Loucy (cell line): ENCODE measurements around the gene SLC22A23.

Experiments
- H2AFZ ChIP-seq: fragments of 200-600 bp; sonication (generic); 2 replicates; pipeline ENCODE4 v1.6.0; 2016; ENCODE audit warnings: antibody characterized with exemption, mild to moderate bottlenecking, low read length, moderate library complexity
- H3F3A ChIP-seq: fragments of 200-600 bp; 2 replicates; pipeline ENCODE4 v1.6.0; 2016; ENCODE audit warnings: antibody characterized with exemption, low read depth, mild to moderate bottlenecking
- H3K27me3 ChIP-seq: fragments of 200-600 bp; sonication (generic); 2 replicates; pipeline ENCODE4 v1.6.1; 2014; ENCODE audit warnings: low read length, mild to moderate bottlenecking; ENCODE audit not compliant: insufficient read depth, poor library complexity, severe bottlenecking
- H3K36me3 ChIP-seq: fragments of 200-600 bp; sonication (generic); 2 replicates; pipeline ENCODE4 v1.6.1; 2016; ENCODE audit warnings: low read length; ENCODE audit not compliant: insufficient read depth
- H3K4me1 ChIP-seq: fragments of 200-600 bp; sonication (generic); 2 replicates; pipeline ENCODE4 v1.5.1; 2014; ENCODE audit warnings: low read length, mild to moderate bottlenecking; ENCODE audit not compliant: insufficient read depth, poor library complexity, severe bottlenecking
- H3K4me2 ChIP-seq: fragments of 200-600 bp; sonication (generic); 2 replicates; pipeline ENCODE4 v1.6.0; 2014; ENCODE audit warnings: antibody characterized with exemption, low read length, low read depth, mild to moderate bottlenecking; ENCODE audit not compliant: poor library complexity, severe bottlenecking
- H3K4me3 ChIP-seq: fragments of 200-600 bp; sonication (generic); 2 replicates; pipeline ENCODE4 v1.5.1; 2014; ENCODE audit warnings: low read length, mild to moderate bottlenecking, mixed read lengths; ENCODE audit not compliant: poor library complexity, severe bottlenecking
- H3K79me2 ChIP-seq: fragments of 200-600 bp; sonication (generic); 2 replicates; pipeline ENCODE4 v1.6.1; 2014; ENCODE audit warnings: low read length; ENCODE audit not compliant: insufficient read depth
- H3K9ac ChIP-seq: fragments of 200-600 bp; sonication (generic); 2 replicates; pipeline ENCODE4 v1.6.0; 2014; ENCODE audit warnings: mild to moderate bottlenecking, low read depth, low read length, moderate library complexity; ENCODE audit not compliant: poor library complexity, severe bottlenecking
- H3K9me2 ChIP-seq: fragments of 200-600 bp; sonication (generic); replicated peaks from 2 replicates; pipeline ENCODE4 v1.6.1; 2016; ENCODE audit warnings: low read depth, low read length, mixed read lengths
- H3K9me3 ChIP-seq: fragments of 200-600 bp; sonication (generic); 2 replicates; pipeline ENCODE4 v1.6.1; 2014; ENCODE audit warnings: mild to moderate bottlenecking, antibody characterized with exemption, low read length, low read depth; ENCODE audit not compliant: insufficient read depth
- H4K20me1 ChIP-seq: fragments of 200-600 bp; sonication (generic); 2 replicates; pipeline ENCODE4 v1.6.0; 2014; ENCODE audit warnings: antibody characterized with exemption, low read length, mild to moderate bottlenecking; ENCODE audit not compliant: insufficient read depth, poor library complexity, severe bottlenecking
- CTCF ChIP-seq: fragments of 200-600 bp; sonication (generic); conservative IDR thresholded peaks from 2 replicates; pipeline ENCODE4 v1.5.1; 2014; ENCODE audit warnings: mild to moderate bottlenecking, antibody characterized with exemption, low read length
- EZH2phosphoT487 ChIP-seq: fragments of 200-600 bp; IDR thresholded peaks from 2 replicates; pipeline ENCODE4 v1.6.1; 2018; ENCODE audit warnings: antibody characterized with exemption, mild to moderate bottlenecking, moderate library complexity, borderline replicate concordance

Gene SLC22A23

GRCh38 chr6:3359973-3360726 lies 96.7 kb downstream of the SLC22A23 start:
- no peak overlapping the region for H3K9ac ChIP-seq
- no peak overlapping the region for H2AFZ ChIP-seq
- no peak overlapping the region for H3K4me3 ChIP-seq
- H3F3A ChIP-seq, result peaks cover 14% of the 10 kb centered on the region; the same call in 1 of the 2 replicates
- no peaks in the 10 kb centered on the region for H3K9me3 ChIP-seq
- H3K9me2 ChIP-seq, result no peaks in the 10 kb centered on the region
- H3K27me3 ChIP-seq, result no peaks in the 10 kb centered on the region
- H3K79me2 ChIP-seq, result no peaks in the 10 kb centered on the region
- no peak for TF ChIP-seq EZH2phosphoT487
- no peak for TF ChIP-seq CTCF
- no peak overlapping the region for H3K4me2 ChIP-seq
- H4K20me1 ChIP-seq, result no peaks in the 10 kb centered on the region
- peaks cover 18% of the 10 kb centered on the region for H3K4me1 ChIP-seq
- no peaks in the 10 kb centered on the region for H3K36me3 ChIP-seq

- no peaks in the 10 kb centered on the region for H3K79me2 ChIP-seq
- TF ChIP-seq CTCF (no peak), EZH2phosphoT487 (no peak)
- peaks cover 17% of the 10 kb centered on the region; the same call in 1 of the 2 replicates for H3F3A ChIP-seq
- no peak overlapping the region for H2AFZ ChIP-seq
- no peaks in the 10 kb centered on the region for H3K27me3 ChIP-seq
- H3K4me2 ChIP-seq, result no peak overlapping the region
- no peaks in the 10 kb centered on the region for H4K20me1 ChIP-seq
- no peaks in the 10 kb centered on the region for H3K9me3 ChIP-seq
- no peak overlapping the region for H3K9ac ChIP-seq
- H3K4me1 ChIP-seq, result peaks cover 27% of the 10 kb centered on the region
- H3K9me2 ChIP-seq, result no peaks in the 10 kb centered on the region
- no peak overlapping the region for H3K4me3 ChIP-seq
- H3K36me3 ChIP-seq, result no peaks in the 10 kb centered on the region
Measured at GRCh38 chr6:3359101-3359752, 97.6 kb downstream of the SLC22A23 start.

- Histone ChIP-seq H2AFZ (no peak overlapping the region), H3K9me3 (no peaks in the 10 kb centered on the region), H3K9ac (no peak overlapping the region), H4K20me1 (no peaks in the 10 kb centered on the region), H3K4me3 (no peak overlapping the region), H3F3A (peaks cover 17% of the 10 kb centered on the region; the same call in 1 of the 2 replicates), H3K4me1 (peaks cover 32% of the 10 kb centered on the region), H3K9me2 (no peaks in the 10 kb centered on the region), H3K36me3 (no peaks in the 10 kb centered on the region), H3K27me3 (no peaks in the 10 kb centered on the region), H3K4me2 (no peak overlapping the region), H3K79me2 (no peaks in the 10 kb centered on the region)
- no peak for TF ChIP-seq CTCF
- no peak for TF ChIP-seq EZH2phosphoT487
Measured at GRCh38 chr6:3358413-3359100, 98.3 kb downstream of the SLC22A23 start.
